K562 (cell line): Measurements from ENCODE around the gene CLEC4A. TPM values are rescaled to one million over a fixed set of nuclear protein-coding genes. Genes with fewer than 3 reads are reported as not detected.

Source experiments
- ATAC-seq: fragments of 200-7000 bp; cut with Tn5 transposase; 3 replicates; pipeline ENCODE4 v1.9.1; 2020; ENCODE audit warnings: moderate library complexity
- BruUV-seq: library from RNA; stranded (reverse); fragments of 400-500 nt; replicated peaks from 2 replicates; lab custom pipeline; 2021; lab: Mats Ljungman, UMichigan
- CTCF ChIA-PET: fragments of 300-600 bp; formaldehyde crosslinking; extraction: SDS; loops from one replicate; lab custom pipeline; 2021; ENCODE audit warnings: low intra/inter-chr PET ratio; lab: Yijun Ruan, JAX
- POLR2A ChIA-PET: fragments of 300-600, 350-650 bp; sonication (Branson Sonifier 250); formaldehyde crosslinking; extraction: SDS; loops from one replicate; lab custom pipeline; 2021; ENCODE audit warnings: antibody characterized with exemption, inconsistent platforms; lab: Yijun Ruan, JAX
- DNase-seq, 4 experiments: peaks; one replicate each; pipeline versions ENCODE4 v3.0.0 to v3.0.0-alpha.2; 2011 to 2018; ENCODE audit warnings: low spot score in 3 of 4, mixed read lengths in 3 of 4; ENCODE audit errors: extremely low read depth in 1 of 4
- FAIRE-seq: peaks from 2 replicates; lab custom pipeline; 2011; peaks lifted over from hg19 to GRCh38; lab: Jason Lieb, UNC
- H2AFZ ChIP-seq: 2 replicates; pipeline ENCODE4 v1.6.0; 2011; ENCODE audit warnings: low read depth, low read length, control low read depth, inconsistent platforms
- H3K27ac ChIP-seq: fragments of 200-600 bp; 3 replicates; pipeline ENCODE4 v1.8.0; 2011; ENCODE audit warnings: low read depth, mild to moderate bottlenecking, control low read depth, inconsistent platforms, low read length, moderate library complexity, mixed read lengths; ENCODE audit errors: extremely low read depth
- H3K27me3 ChIP-seq, 2 experiments: fragments of 300-600 bp in 1 of 2; 2 replicates in 1 of 2; 3 replicates in 1 of 2; pipeline versions ENCODE4 v1.6.0 to v1.8.0; 2011; ENCODE audit warnings: inconsistent platforms in 2 of 2, low read length in 2 of 2, mild to moderate bottlenecking in 1 of 2, mixed read lengths in 1 of 2, moderate library complexity in 1 of 2; ENCODE audit not compliant: control insufficient read depth in 2 of 2, insufficient read depth in 2 of 2
- H3K36me3 ChIP-seq: fragments of 300-600 bp; 3 replicates; pipeline ENCODE4 v1.8.0; 2011; ENCODE audit warnings: mild to moderate bottlenecking, low read length, inconsistent platforms; ENCODE audit not compliant: control insufficient read depth, insufficient read depth
- H3K4me1 ChIP-seq, 2 experiments: fragments of 200-600 bp in 1 of 2; replicated peaks in 1 of 2; 2 replicates in 1 of 2; 3 replicates in 1 of 2; pipeline versions ENCODE4 v1.5.1 to v1.8.0; 2011; ENCODE audit warnings: inconsistent platforms in 2 of 2, low read length in 2 of 2, mild to moderate bottlenecking in 1 of 2, mixed read lengths in 1 of 2, moderate library complexity in 1 of 2; ENCODE audit not compliant: control insufficient read depth in 2 of 2, insufficient read depth in 2 of 2
- H3K4me2 ChIP-seq: 2 replicates; pipeline ENCODE4 v1.6.1; 2011; ENCODE audit warnings: low read length, control low read depth, inconsistent platforms, mixed read lengths; ENCODE audit not compliant: insufficient read depth
- H3K4me3 ChIP-seq: fragments of 200-600 bp; sonication (generic), shearing (Covaris generic); 2 replicates; pipeline ENCODE4 v1.5.1; 2016; ENCODE audit warnings: control low read depth, inconsistent platforms
- H3K79me2 ChIP-seq: fragments of 200-600 bp; 3 replicates; pipeline ENCODE4 v1.8.0; 2011; ENCODE audit warnings: low read length, inconsistent platforms; ENCODE audit not compliant: control insufficient read depth, insufficient read depth
- H3K9ac ChIP-seq, 2 experiments: 2 replicates each; pipeline versions ENCODE4 v1.6.0 to v1.6.1; 2011; ENCODE audit warnings: low read depth in 2 of 2, low read length in 2 of 2, control low read depth in 1 of 2, inconsistent platforms in 1 of 2, mild to moderate bottlenecking in 1 of 2, mixed read lengths in 1 of 2; ENCODE audit not compliant: insufficient read depth in 1 of 2
- H3K9me1 ChIP-seq: one replicate; pipeline ENCODE4 v1.6.0; 2011; ENCODE audit warnings: inconsistent platforms, mild to moderate bottlenecking, low read length, moderate library complexity; ENCODE audit not compliant: control insufficient read depth, insufficient read depth
- H3K9me3 ChIP-seq: replicated peaks from 2 replicates; pipeline ENCODE4 v1.5.1; 2011; ENCODE audit warnings: low read depth, low read length, inconsistent platforms; ENCODE audit not compliant: control insufficient read depth, insufficient read depth
- H4K20me1 ChIP-seq: replicated peaks from 2 replicates; pipeline ENCODE4 v1.6.1; 2011; ENCODE audit warnings: low read length, inconsistent platforms, mixed read lengths; ENCODE audit not compliant: control insufficient read depth, insufficient read depth
- CC2D1A ChIP-seq: fragments of 450-650 bp; IDR thresholded peaks from 2 replicates; pipeline ENCODE4 v1.6.1; 2017; ENCODE audit warnings: mild to moderate bottlenecking
- CHD1 ChIP-seq: fragments of 200-600 bp; sonication (generic); IDR thresholded peaks from one replicate; pipeline ENCODE4 v1.6.1; 2012; ENCODE audit warnings: mild to moderate bottlenecking, moderate library complexity, low read length, inconsistent platforms
- HOXB6 ChIP-seq: fragments of 250-450 bp; sonication (Bioruptor Pico); IDR thresholded peaks from 2 replicates; pipeline ENCODE4 v1.5.1; 2022; ENCODE audit warnings: mild to moderate bottlenecking, borderline replicate concordance
- NFYB ChIP-seq: IDR thresholded peaks from 2 replicates; pipeline ENCODE4 v1.6.1; 2011; ENCODE audit warnings: mild to moderate bottlenecking, moderate library complexity; ENCODE audit not compliant: insufficient read length; ENCODE audit errors: extremely low read depth
- RCOR1 ChIP-seq, 2 experiments: IDR thresholded peaks; 2 replicates each; pipeline ENCODE4 v1.6.1; 2012; ENCODE audit warnings: low read depth in 2 of 2, low read length in 2 of 2, borderline replicate concordance in 1 of 2, improper control_type of control experiment in 1 of 2
- RREB1 ChIP-seq: fragments of 250-450 bp; sonication (Bioruptor Pico); IDR thresholded peaks from 2 replicates; pipeline ENCODE4 v1.4.0; 2020
- SUPT5H ChIP-seq: fragments of 450-650 bp; IDR thresholded peaks from 2 replicates; pipeline ENCODE4 v1.6.1; 2016
- YY1 ChIP-seq, 3 experiments: IDR thresholded peaks; 2 replicates each; pipeline ENCODE4 v1.6.1; 2011; ENCODE audit warnings: low read length in 2 of 3, mild to moderate bottlenecking in 2 of 3, moderate library complexity in 2 of 3, borderline replicate concordance in 1 of 3, control low read depth in 1 of 3, low read depth in 1 of 3; ENCODE audit not compliant: insufficient read depth in 3 of 3, insufficient replicate concordance in 2 of 3, control insufficient read depth in 1 of 3, insufficient read length in 1 of 3; ENCODE audit errors: extremely low read depth in 1 of 3
- in situ Hi-C: fragments of 300-500 bp; cut with MboI; formaldehyde crosslinking; loops from 4 replicates; pipeline ENCODE4 v1.15.0; 2018; ENCODE audit warnings: inconsistent platforms, mixed read lengths
- intact Hi-C: fragments of 100-400 bp; cut with micrococcal nuclease; formaldehyde crosslinking; loops from 2 replicates; pipeline ENCODE4 v1.14.2; 2022
- polyA plus RNA-seq, 8 experiments: library from polyadenylated mRNA; depleted of rRNA in 4 of 8; stranded (reverse) in 5 of 8; unstranded in 3 of 8; fragments of >200 nt; fragmentation: Nextera tagmentation in 2 of 8; fragmentation: Illumina TruSeq in 1 of 8; extraction: Ambion mirVana in 2 of 8; extraction: Trizol in 1 of 8; gene quantifications; 2 replicates each; pipeline versions ENCODE4 v1.2.1 to v1.2.3, GENCODE V29; 2011 to 2014; ENCODE audit warnings: inconsistent platforms in 1 of 8, missing spikeins in 1 of 8
- total RNA-seq, 7 experiments: library from RNA; depleted of rRNA in 6 of 7; stranded (reverse); fragments of >200 nt in 6 of 7; fragmentation: Illumina TruSeq in 2 of 7; extraction: Trizol in 2 of 7; gene quantifications; 2 replicates each; pipeline versions ENCODE4 v1.2.1 to v1.2.3, GENCODE V29; 2011 to 2021; ENCODE audit warnings: low replicate concordance in 1 of 7
- TF ChIP-seq, protein P1 (sequence below): sonication (generic); formaldehyde crosslinking; IDR thresholded peaks from 2 replicates; pipeline ENCODE4 v1.8.0; 2022; ENCODE audit warnings: missing genetic modification reagents, mild to moderate bottlenecking, moderate library complexity, borderline replicate concordance

CLEC4A gene
- total and polyA plus RNA-seq, 9 of the 15 experiments (the other 6 are each of a cell fraction or from before 2014, with no cell fraction given), result 0.06 to 0.27 (median 0.18) TPM; not detected in 5

- in situ Hi-C loops (no loop called here), intact Hi-C loops (no loop called here)
- H3K79me2 ChIP-seq, result no peaks in the 10 kb centered on the region
- no TSS peak for BruUV-seq
- no peak overlapping the region for H3K27ac ChIP-seq
- peaks cover 0 to 6% of the 10 kb centered on the region in 2 experiments; a peak in 2 of 5 replicates for H3K4me1 ChIP-seq
- CTCF ChIA-PET, result no interaction called here
- H3K4me2 ChIP-seq, result no peak overlapping the region
- H4K20me1 ChIP-seq, result no peaks in the 10 kb centered on the region
- TF ChIP-seq RCOR1 (IDR thresholded peaks at IDR 0.05; ENCODE audit: borderline replicate concordance in 1 of 2, low read depth in 2 of 2, low read length in 2 of 2) (no peak), YY1 (IDR thresholded peaks at IDR 0.05; ENCODE audit: borderline replicate concordance in 1 of 3, control insufficient read depth in 1 of 3, extremely low read depth in 1 of 3, insufficient read depth in 3 of 3, insufficient read length in 1 of 3, insufficient replicate concordance in 2 of 3, low read depth in 1 of 3, low read length in 2 of 3) (no peak), NFYB (no peak), RREB1 (CRISPR knock-in tag) (no peak), SUPT5H (no peak), CHD1 (no peak), HOXB6 (no peak), CC2D1A (no peak)
- TF ChIP-seq, protein P1, sequence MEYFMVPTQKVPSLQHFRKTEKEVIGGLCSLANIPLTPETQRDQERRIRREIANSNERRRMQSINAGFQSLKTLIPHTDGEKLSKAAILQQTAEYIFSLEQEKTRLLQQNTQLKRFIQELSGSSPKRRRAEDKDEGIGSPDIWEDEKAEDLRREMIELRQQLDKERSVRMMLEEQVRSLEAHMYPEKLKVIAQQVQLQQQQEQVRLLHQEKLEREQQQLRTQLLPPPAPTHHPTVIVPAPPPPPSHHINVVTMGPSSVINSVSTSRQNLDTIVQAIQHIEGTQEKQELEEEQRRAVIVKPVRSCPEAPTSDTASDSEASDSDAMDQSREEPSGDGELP (CRISPR knock-in tag), result no peak
- H3K9me1 ChIP-seq, result no peaks in the 10 kb centered on the region
- DNase-seq (no peak), ATAC-seq (no peak), FAIRE-seq (no peak)
- H3K9ac ChIP-seq, result no peak overlapping the region
- H3K36me3 ChIP-seq, result no peaks in the 10 kb centered on the region
- POLR2A ChIA-PET, result no interaction called here
- no peaks in the 10 kb centered on the region for H3K27me3 ChIP-seq
- no peaks in the 10 kb centered on the region for H3K9me3 ChIP-seq
- H3K4me3 ChIP-seq, result no peak overlapping the region
- H2AFZ ChIP-seq, result no peak overlapping the region
Observed at GRCh38 chr12:8154526-8154925, 31.1 kb downstream of the CLEC4A start.
